SK-N-SH treated with all-trans-retinoic acid at 6 μM for 48 hours (cell line): ENCODE results near the gene NPFFR1.

ENCODE experiments used
- ATAC-seq: fragments of 200-7000 bp; cut with Tn5 transposase; 3 replicates; pipeline ENCODE4 v1.9.1; 2020; ENCODE audit warnings: mild to moderate bottlenecking, moderate library complexity
- ARNTL ChIP-seq: fragments of 450-650 bp; formaldehyde crosslinking; IDR thresholded peaks from 2 replicates; pipeline ENCODE4 v1.5.0; 2020; ENCODE audit warnings: low read depth, mild to moderate bottlenecking, moderate library complexity, borderline replicate concordance
- BACH2 ChIP-seq: fragments of 250-450 bp; sonication (Bioruptor Pico); IDR thresholded peaks from 2 replicates; pipeline ENCODE4 v1.9.0; 2021; ENCODE audit warnings: mild to moderate bottlenecking, borderline replicate concordance
- CSDC2 ChIP-seq: fragments of 250-450 bp; sonication (Bioruptor Pico); IDR thresholded peaks from 2 replicates; pipeline ENCODE4 v1.5.0; 2020; ENCODE audit warnings: mild to moderate bottlenecking, moderate library complexity
- ESRRG ChIP-seq: fragments of 250-450 bp; sonication (Bioruptor Pico); IDR thresholded peaks from 2 replicates; pipeline ENCODE4 v1.6.1; 2021; ENCODE audit warnings: mild to moderate bottlenecking
- GLIS3 ChIP-seq: fragments of 250-450 bp; sonication (Bioruptor Pico); IDR thresholded peaks from 2 replicates; pipeline ENCODE4 v1.5.0; 2020; ENCODE audit warnings: mild to moderate bottlenecking, moderate library complexity
- ISL1 ChIP-seq: fragments of 250-450 bp; sonication (Bioruptor Pico); IDR thresholded peaks from 2 replicates; pipeline ENCODE4 v2.1.2; 2022; ENCODE audit warnings: mild to moderate bottlenecking, moderate library complexity
- PATZ1 ChIP-seq: fragments of 250-450 bp; sonication (Bioruptor Pico); IDR thresholded peaks from 2 replicates; pipeline ENCODE4 v1.8.0; 2020; ENCODE audit warnings: mild to moderate bottlenecking, moderate library complexity, borderline replicate concordance
- PPARA ChIP-seq: fragments of 250-450 bp; sonication (Bioruptor Pico); IDR thresholded peaks from 2 replicates; pipeline ENCODE4 v1.5.0; 2020; ENCODE audit warnings: mild to moderate bottlenecking, borderline replicate concordance
- RARB ChIP-seq: fragments of 250-450 bp; sonication (Bioruptor Pico); IDR thresholded peaks from 2 replicates; pipeline ENCODE4 v1.8.0; 2021; ENCODE audit warnings: mild to moderate bottlenecking, moderate library complexity
- SNAI2 ChIP-seq: fragments of 250-450 bp; sonication (Bioruptor Pico); IDR thresholded peaks from 2 replicates; pipeline ENCODE4 v1.5.0; 2020; ENCODE audit warnings: mild to moderate bottlenecking, moderate library complexity
- TCF4 ChIP-seq: fragments of 250-450 bp; sonication (Bioruptor Pico); IDR thresholded peaks from 2 replicates; pipeline ENCODE4 v1.8.0; 2021; ENCODE audit warnings: mild to moderate bottlenecking, moderate library complexity, borderline replicate concordance
- TOX ChIP-seq: fragments of 250-450 bp; sonication (Bioruptor Pico); IDR thresholded peaks from 2 replicates; pipeline ENCODE4 v1.8.0; 2021; ENCODE audit warnings: mild to moderate bottlenecking, moderate library complexity, borderline replicate concordance
- TSHZ2 ChIP-seq: fragments of 250-450 bp; sonication (Bioruptor Pico); IDR thresholded peaks from 2 replicates; pipeline ENCODE4 v1.5.0; 2020; ENCODE audit warnings: mild to moderate bottlenecking, moderate library complexity
- ZC3H10 ChIP-seq: fragments of 250-450 bp; sonication (Bioruptor Pico); IDR thresholded peaks from 2 replicates; pipeline ENCODE4 v1.5.1; 2021; ENCODE audit warnings: mild to moderate bottlenecking, moderate library complexity
- ZFP3 ChIP-seq: fragments of 250-450 bp; sonication (Bioruptor Pico); IDR thresholded peaks from 2 replicates; pipeline ENCODE4 v1.5.0; 2020; ENCODE audit warnings: mild to moderate bottlenecking, moderate library complexity
- ZFP30 ChIP-seq: fragments of 450-650 bp; formaldehyde crosslinking; IDR thresholded peaks from 2 replicates; pipeline ENCODE4 v1.5.0; 2022; ENCODE audit warnings: mild to moderate bottlenecking, moderate library complexity
- ZNF565 ChIP-seq: fragments of 450-650 bp; formaldehyde crosslinking; conservative IDR thresholded peaks from 2 replicates; pipeline ENCODE4 v1.5.0; 2020; ENCODE audit warnings: low read depth, mild to moderate bottlenecking, moderate library complexity
- ZNF70 ChIP-seq: fragments of 450-650 bp; formaldehyde crosslinking; IDR thresholded peaks from 2 replicates; pipeline ENCODE4 v1.5.0; 2020; ENCODE audit warnings: mild to moderate bottlenecking, moderate library complexity
- ZNF8 ChIP-seq: fragments of 450-650 bp; formaldehyde crosslinking; IDR thresholded peaks from 2 replicates; pipeline ENCODE4 v1.5.0; 2020; ENCODE audit warnings: mild to moderate bottlenecking, moderate library complexity
- TF ChIP-seq, protein P1 (sequence below): fragments of 250-450 bp; sonication (Bioruptor Pico); IDR thresholded peaks from 2 replicates; pipeline ENCODE4 v1.5.1; 2020; ENCODE audit warnings: low read depth, mild to moderate bottlenecking, moderate library complexity
- TF ChIP-seq, protein P2 (sequence below): fragments of 250-450 bp; sonication (Bioruptor Pico); IDR thresholded peaks from 2 replicates; pipeline ENCODE4 v1.8.0; 2021; ENCODE audit warnings: low read depth, mild to moderate bottlenecking, moderate library complexity, borderline replicate concordance
- TF ChIP-seq, protein P3 (sequence below): fragments of 250-450 bp; sonication (Bioruptor Pico); IDR thresholded peaks from 2 replicates; pipeline ENCODE4 v1.5.1; 2021; ENCODE audit warnings: mild to moderate bottlenecking, moderate library complexity

Gene NPFFR1

GRCh38 chr10:70212277-70212676, 71.5 kb downstream of the NPFFR1 start:
- TF ChIP-seq TOX (CRISPR knock-in tag) (no peak), ZNF8 (no peak), TSHZ2 (no peak), CSDC2 (CRISPR knock-in tag) (no peak), ZC3H10 (CRISPR knock-in tag) (no peak), ARNTL (CRISPR knock-in tag) (no peak), ESRRG (CRISPR knock-in tag) (no peak), ZFP3 (CRISPR knock-in tag) (no peak), ZFP30 (CRISPR knock-in tag) (no peak), GLIS3 (CRISPR knock-in tag) (no peak), ISL1 (CRISPR knock-in tag) (no peak), BACH2 (CRISPR knock-in tag) (no peak), PPARA (CRISPR knock-in tag) (no peak), PATZ1 (CRISPR knock-in tag) (no peak)
- TF ChIP-seq, protein P1, sequence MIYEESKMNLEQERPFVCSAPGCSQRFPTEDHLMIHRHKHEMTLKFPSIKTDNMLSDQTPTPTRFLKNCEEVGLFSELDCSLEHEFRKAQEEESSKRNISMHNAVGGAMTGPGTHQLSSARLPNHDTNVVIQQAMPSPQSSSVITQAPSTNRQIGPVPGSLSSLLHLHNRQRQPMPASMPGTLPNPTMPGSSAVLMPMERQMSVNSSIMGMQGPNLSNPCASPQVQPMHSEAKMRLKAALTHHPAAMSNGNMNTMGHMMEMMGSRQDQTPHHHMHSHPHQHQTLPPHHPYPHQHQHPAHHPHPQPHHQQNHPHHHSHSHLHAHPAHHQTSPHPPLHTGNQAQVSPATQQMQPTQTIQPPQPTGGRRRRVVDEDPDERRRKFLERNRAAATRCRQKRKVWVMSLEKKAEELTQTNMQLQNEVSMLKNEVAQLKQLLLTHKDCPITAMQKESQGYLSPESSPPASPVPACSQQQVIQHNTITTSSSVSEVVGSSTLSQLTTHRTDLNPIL, result no peak
- TF ChIP-seq, protein P2, sequence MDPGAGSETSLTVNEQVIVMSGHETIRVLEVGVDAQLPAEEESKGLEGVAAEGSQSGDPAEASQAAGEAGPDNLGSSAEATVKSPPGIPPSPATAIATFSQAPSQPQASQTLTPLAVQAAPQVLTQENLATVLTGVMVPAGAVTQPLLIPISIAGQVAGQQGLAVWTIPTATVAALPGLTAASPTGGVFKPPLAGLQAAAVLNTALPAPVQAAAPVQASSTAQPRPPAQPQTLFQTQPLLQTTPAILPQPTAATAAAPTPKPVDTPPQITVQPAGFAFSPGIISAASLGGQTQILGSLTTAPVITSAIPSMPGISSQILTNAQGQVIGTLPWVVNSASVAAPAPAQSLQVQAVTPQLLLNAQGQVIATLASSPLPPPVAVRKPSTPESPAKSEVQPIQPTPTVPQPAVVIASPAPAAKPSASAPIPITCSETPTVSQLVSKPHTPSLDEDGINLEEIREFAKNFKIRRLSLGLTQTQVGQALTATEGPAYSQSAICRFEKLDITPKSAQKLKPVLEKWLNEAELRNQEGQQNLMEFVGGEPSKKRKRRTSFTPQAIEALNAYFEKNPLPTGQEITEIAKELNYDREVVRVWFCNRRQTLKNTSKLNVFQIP (CRISPR knock-in tag), result no peak
- TF ChIP-seq, protein P3, sequence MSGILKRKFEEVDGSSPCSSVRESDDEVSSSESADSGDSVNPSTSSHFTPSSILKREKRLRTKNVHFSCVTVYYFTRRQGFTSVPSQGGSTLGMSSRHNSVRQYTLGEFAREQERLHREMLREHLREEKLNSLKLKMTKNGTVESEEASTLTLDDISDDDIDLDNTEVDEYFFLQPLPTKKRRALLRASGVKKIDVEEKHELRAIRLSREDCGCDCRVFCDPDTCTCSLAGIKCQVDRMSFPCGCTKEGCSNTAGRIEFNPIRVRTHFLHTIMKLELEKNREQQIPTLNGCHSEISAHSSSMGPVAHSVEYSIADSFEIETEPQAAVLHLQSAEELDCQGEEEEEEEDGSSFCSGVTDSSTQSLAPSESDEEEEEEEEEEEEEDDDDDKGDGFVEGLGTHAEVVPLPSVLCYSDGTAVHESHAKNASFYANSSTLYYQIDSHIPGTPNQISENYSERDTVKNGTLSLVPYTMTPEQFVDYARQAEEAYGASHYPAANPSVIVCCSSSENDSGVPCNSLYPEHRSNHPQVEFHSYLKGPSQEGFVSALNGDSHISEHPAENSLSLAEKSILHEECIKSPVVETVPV (CRISPR knock-in tag), result no peak
- no peak for ATAC-seq

DNA sequence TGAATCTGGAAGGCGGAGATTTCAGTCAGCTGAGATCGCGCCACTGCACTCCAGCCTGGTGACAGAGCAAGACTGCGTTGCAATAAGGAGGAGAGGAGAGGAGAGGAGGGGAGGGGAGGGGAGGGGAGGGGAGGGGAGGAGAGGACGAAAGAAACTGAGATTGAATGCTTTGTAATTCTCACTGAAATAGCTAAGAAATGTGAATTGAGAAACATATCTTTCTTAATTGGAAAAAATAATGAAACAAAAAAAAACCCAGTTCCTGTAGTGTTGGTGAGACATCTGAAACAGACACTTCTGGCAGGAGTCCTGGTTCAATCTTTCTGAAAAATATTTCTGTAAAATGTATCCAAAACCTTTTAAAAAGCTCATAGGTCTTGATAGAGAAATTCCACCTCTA, 77.0 kb downstream of the NPFFR1 start:
- no peak for ATAC-seq
- TF ChIP-seq, protein P3 (CRISPR knock-in tag), result no peak
- no peak for TF ChIP-seq BACH2 (CRISPR knock-in tag)
- no peak for TF ChIP-seq PPARA (CRISPR knock-in tag)
- TF ChIP-seq TOX (CRISPR knock-in tag), result no peak
- TF ChIP-seq CSDC2 (CRISPR knock-in tag), result no peak
- no peak for TF ChIP-seq SNAI2
- TF ChIP-seq ZFP30 (CRISPR knock-in tag), result no peak
- no peak for TF ChIP-seq RARB (CRISPR knock-in tag)

DNA sequence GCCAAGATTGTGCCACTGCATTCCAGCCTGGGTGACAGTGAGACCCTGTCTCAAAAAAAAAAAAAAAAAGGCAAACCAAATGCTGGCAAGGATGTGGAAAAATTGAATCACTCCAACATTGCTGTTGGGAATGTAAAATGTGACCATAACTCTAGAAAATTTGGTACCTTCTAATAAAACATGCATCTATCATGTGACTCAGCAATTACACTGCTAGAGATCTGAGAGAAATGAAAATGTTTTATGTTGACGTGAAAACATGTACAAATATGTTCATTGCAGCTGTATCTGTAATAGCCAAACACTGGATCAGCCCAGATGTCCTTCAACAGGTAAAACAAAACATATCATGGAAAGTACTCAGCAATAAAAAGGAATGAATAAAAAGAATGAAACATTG, 82.7 kb downstream of the NPFFR1 start:
- TF ChIP-seq ARNTL (CRISPR knock-in tag), result no peak
- TF ChIP-seq, protein P1, result no peak
- no peak for TF ChIP-seq ZNF70 (CRISPR knock-in tag)
- TF ChIP-seq ZNF8, result no peak
- no peak for TF ChIP-seq ZNF565 (CRISPR knock-in tag)
- no peak for TF ChIP-seq ZC3H10 (CRISPR knock-in tag)
- TF ChIP-seq ZFP30 (CRISPR knock-in tag), result no peak
- no peak for TF ChIP-seq TCF4 (CRISPR knock-in tag)
- ATAC-seq, result no peak
